ENCODE measurements around the gene PTPN1. TPM values are rescaled to one million over a fixed set of nuclear protein-coding genes. Genes with fewer than 3 reads are reported as not detected.

The PTPN1 gene
- total and polyA plus RNA-seq, 4 donors = 5.8 to 10.6 (median 9.7) TPM

GRCh38 chr20:50494428-50494827 is 15.8 kb upstream of the PTPN1 start:
- Histone ChIP-seq H3K27ac (ENCODE audit: low read depth in 1 of 2, low read length in 2 of 2) (no peak overlapping the region), H3K36me3 (ENCODE audit: control insufficient read depth in 4 of 4, insufficient read depth in 3 of 4, low read depth in 1 of 4, low read length in 3 of 4) (no peaks in the 10 kb centered on the region), H3K4me3 (ENCODE audit: low read depth in 1 of 3, low read length in 3 of 3) (no peak overlapping the region), H3K27me3 (ENCODE audit: control insufficient read depth in 4 of 4, insufficient read depth in 4 of 4, low read length in 3 of 4) (no peaks in the 10 kb centered on the region), H3K9ac (ENCODE audit: low read depth in 1 of 2, low read length in 2 of 2) (no peak overlapping the region), H3K9me3 (ENCODE audit: control insufficient read depth in 4 of 4, low read length in 3 of 4) (no peaks in the 10 kb centered on the region), H3K4me1 (ENCODE audit: control insufficient read depth in 4 of 4, insufficient read depth in 4 of 4, low read length in 3 of 4) (no peaks in the 10 kb centered on the region)
- no peak for TF ChIP-seq GABPA (IDR thresholded peaks at IDR 0.05 in 1 of 2, conservative IDR thresholded peaks at IDR 0.05 in 1 of 2)
- no peak for TF ChIP-seq NR2F2 (IDR thresholded peaks at IDR 0.05)
- TF ChIP-seq FOXA2 (IDR thresholded peaks at IDR 0.05) = no peak
- no peak for TF ChIP-seq RAD21 (IDR thresholded peaks at IDR 0.05)
- no peak for TF ChIP-seq ZBTB33 (IDR thresholded peaks at IDR 0.05)
- no peak for TF ChIP-seq HNF4G (IDR thresholded peaks at IDR 0.05)
- no peak for TF ChIP-seq RXRA (IDR thresholded peaks at IDR 0.05)
- TF ChIP-seq, protein P1, sequence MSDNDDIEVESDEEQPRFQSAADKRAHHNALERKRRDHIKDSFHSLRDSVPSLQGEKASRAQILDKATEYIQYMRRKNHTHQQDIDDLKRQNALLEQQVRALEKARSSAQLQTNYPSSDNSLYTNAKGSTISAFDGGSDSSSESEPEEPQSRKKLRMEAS (IDR thresholded peaks at IDR 0.05) = no peak
- TF ChIP-seq FOXA1 (IDR thresholded peaks at IDR 0.05) = no peak
- WGBS = 76% methylated on average over 6 of the region's 6 CpGs
- DNase-seq (ENCODE audit: low spot score) = no peak

DNA sequence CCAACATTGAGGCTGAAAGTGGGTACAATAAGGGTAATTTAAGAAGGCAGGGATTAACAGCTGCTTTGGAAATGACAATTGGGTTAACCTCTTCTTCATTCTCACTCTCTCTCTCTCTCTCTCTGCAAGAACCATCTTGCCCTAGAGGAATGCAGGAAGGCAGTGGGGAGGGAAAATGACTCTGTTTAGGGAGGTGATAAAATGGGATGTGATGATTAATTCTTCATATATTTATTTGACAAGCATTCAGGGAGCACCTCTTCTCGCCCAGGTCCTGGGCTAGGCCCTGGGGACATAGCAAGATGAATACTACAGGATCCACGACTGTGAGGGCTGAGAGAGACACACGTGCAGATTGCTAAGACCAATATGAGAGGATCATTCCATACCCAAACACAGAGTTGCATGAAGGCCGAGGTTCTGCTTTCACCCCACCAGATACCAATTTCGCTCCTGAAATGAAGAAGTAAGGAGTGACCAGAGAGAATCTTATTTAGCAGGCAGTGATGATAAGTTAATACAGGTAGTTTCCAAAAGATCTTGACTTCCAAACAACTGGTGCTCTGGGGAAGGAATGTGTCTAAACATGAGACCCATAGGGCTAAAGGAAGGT is 13.3 kb upstream of the PTPN1 start:
- H3K36me3 ChIP-seq (ENCODE audit: control insufficient read depth in 4 of 4, insufficient read depth in 3 of 4, low read depth in 1 of 4, low read length in 3 of 4) = no peaks in the 10 kb centered on the region
- WGBS = 79% methylated on average over 5 of the region's 5 CpGs
- no peaks in the 10 kb centered on the region for H3K4me1 ChIP-seq (ENCODE audit: control insufficient read depth in 4 of 4, insufficient read depth in 4 of 4, low read length in 3 of 4)
- no peak overlapping the region for H3K27ac ChIP-seq (ENCODE audit: low read depth in 1 of 2, low read length in 2 of 2)
- H3K9me3 ChIP-seq (ENCODE audit: control insufficient read depth in 4 of 4, low read length in 3 of 4) = no peaks in the 10 kb centered on the region
- no peaks in the 10 kb centered on the region for H3K27me3 ChIP-seq (ENCODE audit: control insufficient read depth in 4 of 4, insufficient read depth in 4 of 4, low read length in 3 of 4)
- TF ChIP-seq, protein P2, sequence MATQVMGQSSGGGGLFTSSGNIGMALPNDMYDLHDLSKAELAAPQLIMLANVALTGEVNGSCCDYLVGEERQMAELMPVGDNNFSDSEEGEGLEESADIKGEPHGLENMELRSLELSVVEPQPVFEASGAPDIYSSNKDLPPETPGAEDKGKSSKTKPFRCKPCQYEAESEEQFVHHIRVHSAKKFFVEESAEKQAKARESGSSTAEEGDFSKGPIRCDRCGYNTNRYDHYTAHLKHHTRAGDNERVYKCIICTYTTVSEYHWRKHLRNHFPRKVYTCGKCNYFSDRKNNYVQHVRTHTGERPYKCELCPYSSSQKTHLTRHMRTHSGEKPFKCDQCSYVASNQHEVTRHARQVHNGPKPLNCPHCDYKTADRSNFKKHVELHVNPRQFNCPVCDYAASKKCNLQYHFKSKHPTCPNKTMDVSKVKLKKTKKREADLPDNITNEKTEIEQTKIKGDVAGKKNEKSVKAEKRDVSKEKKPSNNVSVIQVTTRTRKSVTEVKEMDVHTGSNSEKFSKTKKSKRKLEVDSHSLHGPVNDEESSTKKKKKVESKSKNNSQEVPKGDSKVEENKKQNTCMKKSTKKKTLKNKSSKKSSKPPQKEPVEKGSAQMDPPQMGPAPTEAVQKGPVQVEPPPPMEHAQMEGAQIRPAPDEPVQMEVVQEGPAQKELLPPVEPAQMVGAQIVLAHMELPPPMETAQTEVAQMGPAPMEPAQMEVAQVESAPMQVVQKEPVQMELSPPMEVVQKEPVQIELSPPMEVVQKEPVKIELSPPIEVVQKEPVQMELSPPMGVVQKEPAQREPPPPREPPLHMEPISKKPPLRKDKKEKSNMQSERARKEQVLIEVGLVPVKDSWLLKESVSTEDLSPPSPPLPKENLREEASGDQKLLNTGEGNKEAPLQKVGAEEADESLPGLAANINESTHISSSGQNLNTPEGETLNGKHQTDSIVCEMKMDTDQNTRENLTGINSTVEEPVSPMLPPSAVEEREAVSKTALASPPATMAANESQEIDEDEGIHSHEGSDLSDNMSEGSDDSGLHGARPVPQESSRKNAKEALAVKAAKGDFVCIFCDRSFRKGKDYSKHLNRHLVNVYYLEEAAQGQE (IDR thresholded peaks at IDR 0.05) = no peak
- TF ChIP-seq GABPA (IDR thresholded peaks at IDR 0.05 in 1 of 2, conservative IDR thresholded peaks at IDR 0.05 in 1 of 2) = no peak
- H3K9ac ChIP-seq (ENCODE audit: low read depth in 1 of 2, low read length in 2 of 2) = no peak overlapping the region
- no peak for DNase-seq (ENCODE audit: low spot score)
- H3K4me3 ChIP-seq (ENCODE audit: low read depth in 1 of 3, low read length in 3 of 3) = no peak overlapping the region

GRCh38 chr20:50498071-50498776 is 12.0 kb upstream of the PTPN1 start:
- no peak overlapping the region for H3K4me3 ChIP-seq (ENCODE audit: low read depth in 1 of 3, low read length in 3 of 3)
- H3K4me1 ChIP-seq (ENCODE audit: control insufficient read depth in 4 of 4, insufficient read depth in 4 of 4, low read length in 3 of 4) = no peaks in the 10 kb centered on the region
- H3K9ac ChIP-seq (ENCODE audit: low read depth in 1 of 2, low read length in 2 of 2) = no peak overlapping the region
- H3K27ac ChIP-seq (ENCODE audit: low read depth in 1 of 2, low read length in 2 of 2) = no peak overlapping the region
- H3K27me3 ChIP-seq (ENCODE audit: control insufficient read depth in 4 of 4, insufficient read depth in 4 of 4, low read length in 3 of 4) = no peaks in the 10 kb centered on the region
- no peak for DNase-seq (ENCODE audit: low spot score)
- no peaks in the 10 kb centered on the region for H3K9me3 ChIP-seq (ENCODE audit: control insufficient read depth in 4 of 4, low read length in 3 of 4)
- 90% methylated on average over 5 of the region's 5 CpGs for WGBS
- H3K36me3 ChIP-seq (ENCODE audit: control insufficient read depth in 4 of 4, insufficient read depth in 3 of 4, low read depth in 1 of 4, low read length in 3 of 4) = no peaks in the 10 kb centered on the region
- no peak for TF ChIP-seq SP1 (IDR thresholded peaks at IDR 0.05)
- no peak for TF ChIP-seq TAF1 (conservative IDR thresholded peaks at IDR 0.05)
- TF ChIP-seq HNF4A (conservative IDR thresholded peaks at IDR 0.05) = no peak
- no peak for TF ChIP-seq JUND (IDR thresholded peaks at IDR 0.05)
- TF ChIP-seq, protein P3, sequence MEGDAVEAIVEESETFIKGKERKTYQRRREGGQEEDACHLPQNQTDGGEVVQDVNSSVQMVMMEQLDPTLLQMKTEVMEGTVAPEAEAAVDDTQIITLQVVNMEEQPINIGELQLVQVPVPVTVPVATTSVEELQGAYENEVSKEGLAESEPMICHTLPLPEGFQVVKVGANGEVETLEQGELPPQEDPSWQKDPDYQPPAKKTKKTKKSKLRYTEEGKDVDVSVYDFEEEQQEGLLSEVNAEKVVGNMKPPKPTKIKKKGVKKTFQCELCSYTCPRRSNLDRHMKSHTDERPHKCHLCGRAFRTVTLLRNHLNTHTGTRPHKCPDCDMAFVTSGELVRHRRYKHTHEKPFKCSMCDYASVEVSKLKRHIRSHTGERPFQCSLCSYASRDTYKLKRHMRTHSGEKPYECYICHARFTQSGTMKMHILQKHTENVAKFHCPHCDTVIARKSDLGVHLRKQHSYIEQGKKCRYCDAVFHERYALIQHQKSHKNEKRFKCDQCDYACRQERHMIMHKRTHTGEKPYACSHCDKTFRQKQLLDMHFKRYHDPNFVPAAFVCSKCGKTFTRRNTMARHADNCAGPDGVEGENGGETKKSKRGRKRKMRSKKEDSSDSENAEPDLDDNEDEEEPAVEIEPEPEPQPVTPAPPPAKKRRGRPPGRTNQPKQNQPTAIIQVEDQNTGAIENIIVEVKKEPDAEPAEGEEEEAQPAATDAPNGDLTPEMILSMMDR (IDR thresholded peaks at IDR 0.05; ENCODE audit: low read depth, low read length, missing input control) = no peak
- TF ChIP-seq NR2F2 (IDR thresholded peaks at IDR 0.05) = no peak
- TF ChIP-seq, protein P1 (IDR thresholded peaks at IDR 0.05) = no peak
- TF ChIP-seq HNF4G (IDR thresholded peaks at IDR 0.05) = no peak
- TF ChIP-seq RAD21 (IDR thresholded peaks at IDR 0.05) = no peak
- no peak for TF ChIP-seq RXRA (IDR thresholded peaks at IDR 0.05)
- TF ChIP-seq EGR1 (IDR thresholded peaks at IDR 0.05; ENCODE audit: low read depth in 2 of 2) = no peak
- TF ChIP-seq ATF3 (IDR thresholded peaks at IDR 0.05) = no peak
